Measurements from ENCODE around the gene PI16. TPM values are rescaled to one million over a fixed set of nuclear protein-coding genes. Genes with fewer than 3 reads are reported as not detected.

The PI16 gene
- total and polyA plus RNA-seq, 7 donors, result 1.2 to 49.1 (median 3.1) TPM

GRCh38 chr6:36957773-36958271 is 3.3 kb downstream of the PI16 start:
- no peaks in the 10 kb centered on the region for H3K36me3 ChIP-seq (ENCODE audit: insufficient read depth in 1 of 2, low read depth in 1 of 2)
- WGBS, 3 donors, result 78 to 83% (median 81%) methylated on average over 9 of the region's 9 CpGs
- DNase-seq (peak in 1 of 2 donors; percentile 70), ATAC-seq (no peak)
- no peak for TF ChIP-seq CTCF (IDR thresholded peaks at IDR 0.05)
- no peaks in the 10 kb centered on the region for H3K27me3 ChIP-seq (ENCODE audit: insufficient read depth in 3 of 3, low read length in 2 of 3)
- no peak overlapping the region for H3K4me3 ChIP-seq
- H3K4me1 ChIP-seq, result no peaks in the 10 kb centered on the region
- intact Hi-C loops (cut with DNase I), result no loop called here
- no peak overlapping the region for H3K27ac ChIP-seq
- no peaks in the 10 kb centered on the region for H3K9me3 ChIP-seq

GRCh38 chr6:36958775-36959554 is 4.4 kb downstream of the PI16 start:
- no peaks in the 10 kb centered on the region for H3K4me1 ChIP-seq
- no peak for DNase-seq
- TF ChIP-seq CTCF (IDR thresholded peaks at IDR 0.05), result no peak

GRCh38 chr6:36959555-36960250 is 5.2 kb downstream of the PI16 start:
- no peak for DNase-seq
- intact Hi-C loops (cut with DNase I), result no loop called here
- Histone ChIP-seq H3K9me3 (no peaks in the 10 kb centered on the region), H3K4me3 (no peak overlapping the region), H3K27ac (no peak overlapping the region), H3K4me1 (no peaks in the 10 kb centered on the region), H3K36me3 (ENCODE audit: insufficient read depth in 1 of 2, low read depth in 1 of 2) (no peaks in the 10 kb centered on the region), H3K27me3 (ENCODE audit: insufficient read depth in 3 of 3, low read length in 2 of 3) (no peaks in the 10 kb centered on the region)
- 91 to 93% (median 92%) methylated on average over 17 of the region's 17 CpGs for WGBS, 3 donors
- TF ChIP-seq CTCF (IDR thresholded peaks at IDR 0.05), result no peak
- no peak for ATAC-seq

More at GRCh38 chr6:36958775-36959554, 4.4 kb downstream of the PI16 start:
- WGBS, 3 donors, result 85 to 86% (median 86%) methylated on average over 44 of the region's 44 CpGs
- Histone ChIP-seq H3K27me3 (ENCODE audit: insufficient read depth in 3 of 3, low read length in 2 of 3) (no peaks in the 10 kb centered on the region), H3K27ac (no peak overlapping the region), H3K36me3 (ENCODE audit: insufficient read depth in 1 of 2, low read depth in 1 of 2) (no peaks in the 10 kb centered on the region), H3K4me3 (no peak overlapping the region), H3K9me3 (no peaks in the 10 kb centered on the region)
- no peak for ATAC-seq
- intact Hi-C loops (cut with DNase I), result no loop called here

DNA sequence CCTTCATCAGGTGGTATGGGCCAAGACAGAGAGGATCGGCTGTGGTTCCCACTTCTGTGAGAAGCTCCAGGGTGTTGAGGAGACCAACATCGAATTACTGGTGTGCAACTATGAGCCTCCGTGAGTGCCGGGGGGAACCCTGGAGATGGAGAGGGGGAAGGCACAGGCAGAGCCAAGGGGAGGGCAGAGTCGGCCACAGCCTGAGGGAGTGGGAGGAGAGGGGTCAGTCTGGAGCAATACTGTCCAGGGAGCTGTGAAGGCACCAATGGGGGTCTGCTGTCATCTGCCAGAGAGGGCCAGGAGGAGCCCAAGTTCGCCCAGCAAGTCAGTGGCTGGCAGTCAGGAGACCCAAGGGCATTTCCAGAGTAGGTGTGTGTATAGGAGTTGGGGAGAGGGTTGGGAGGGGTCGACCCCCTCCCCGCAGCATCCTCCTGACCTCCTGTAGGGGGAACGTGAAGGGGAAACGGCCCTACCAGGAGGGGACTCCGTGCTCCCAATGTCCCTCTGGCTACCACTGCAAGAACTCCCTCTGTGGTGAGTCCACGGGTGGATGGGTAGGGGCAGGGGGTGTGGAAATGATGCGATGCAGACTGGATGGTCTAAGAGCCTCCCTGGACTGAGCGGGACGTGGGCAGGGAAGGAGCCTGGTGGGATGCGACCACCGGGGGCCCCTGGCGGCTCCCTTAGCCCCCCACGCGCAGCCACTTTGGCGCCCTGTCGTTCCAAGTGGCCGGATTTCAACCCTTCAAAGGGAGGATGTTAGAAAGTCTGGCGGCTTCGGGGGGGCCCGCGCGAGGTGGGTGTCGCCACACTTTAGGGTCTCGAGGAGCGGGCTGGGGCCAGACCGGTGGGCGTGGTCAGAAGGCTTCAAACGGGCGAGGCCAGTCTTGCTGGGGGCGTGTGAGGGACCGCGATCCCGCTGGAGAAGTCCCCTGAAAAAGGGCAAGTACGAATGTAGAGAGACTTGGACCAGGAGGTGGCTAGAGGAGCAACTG is 7.2 kb downstream of the PI16 start:
- ATAC-seq (no peak), DNase-seq (no peak)
- no peaks in the 10 kb centered on the region for H3K27me3 ChIP-seq (ENCODE audit: insufficient read depth in 3 of 3, low read length in 2 of 3)
- H3K4me3 ChIP-seq, result no peak overlapping the region
- no peaks in the 10 kb centered on the region for H3K9me3 ChIP-seq
- 54 to 59% (median 56%) methylated on average over 36 to 40 of the region's 40 CpGs for WGBS, 3 donors
- H3K4me1 ChIP-seq, result no peaks in the 10 kb centered on the region
- H3K27ac ChIP-seq, result no peak overlapping the region
- TF ChIP-seq CTCF (IDR thresholded peaks at IDR 0.05), result no peak
- intact Hi-C loops (cut with DNase I), result no loop called here
- peaks cover 0 to 10% of the 10 kb centered on the region in 2 donors for H3K36me3 ChIP-seq (ENCODE audit: insufficient read depth in 1 of 2, low read depth in 1 of 2)

Measured in psoas muscle (tissue), 8 donors.